WTC11 (cell line): ENCODE measurements around the gene MADCAM1. TPM values are rescaled to one million over a fixed set of nuclear protein-coding genes. Genes with fewer than 3 reads are reported as not detected.

Experiments
- ATAC-seq: fragments of 200-7000 bp; cut with Tn5 transposase; 2 replicates; pipeline ENCODE4 v1.10.0; 2021; ENCODE audit warnings: mild to moderate bottlenecking, moderate library complexity
- CTCF ChIA-PET: fragments of 300-600 bp; sonication (Branson Sonifier 250); formaldehyde crosslinking; loops from one replicate; lab custom pipeline; 2021; ENCODE audit warnings: antibody characterized with exemption; lab: Charles Lee
- POLR2A ChIA-PET: fragments of 350-600 bp; sonication (Branson Sonifier 250); formaldehyde crosslinking; loops from one replicate; lab custom pipeline; 2021; ENCODE audit warnings: antibody characterized with exemption; lab: Charles Lee
- DNase-seq: peaks from one replicate; pipeline ENCODE4 v3.0.0; 2021; ENCODE audit warnings: low spot score
- H3K27ac Mint-ChIP-seq: 2 replicates; pipeline ENCODE4 v1.8.0; 2021; ENCODE audit warnings: mixed read lengths
- H3K27me3 Mint-ChIP-seq: 2 replicates; pipeline ENCODE4 v1.8.0; 2021; ENCODE audit warnings: low read depth, mild to moderate bottlenecking, moderate library complexity, mixed read lengths
- H3K36me3 Mint-ChIP-seq: 2 replicates; pipeline ENCODE4 v1.8.0; 2021; ENCODE audit warnings: mixed read lengths
- H3K4me1 Mint-ChIP-seq: 2 replicates; pipeline ENCODE4 v1.8.0; 2022; ENCODE audit warnings: mixed read lengths
- H3K4me3 Mint-ChIP-seq: 2 replicates; pipeline ENCODE4 v1.8.0; 2021; ENCODE audit warnings: mild to moderate bottlenecking, moderate library complexity, mixed read lengths
- H3K9me3 Mint-ChIP-seq: 2 replicates; pipeline ENCODE4 v1.8.0; 2021; ENCODE audit warnings: mixed read lengths
- ARID4B ChIP-seq: sonication (generic); formaldehyde crosslinking; IDR thresholded peaks from 2 replicates; pipeline ENCODE4 v1.8.0; 2023; ENCODE audit warnings: missing genetic modification reagents, mild to moderate bottlenecking, borderline replicate concordance
- ELF4 ChIP-seq: sonication (generic); formaldehyde crosslinking; IDR thresholded peaks from 2 replicates; pipeline ENCODE4 v1.8.1; 2022; ENCODE audit warnings: low read depth, mild to moderate bottlenecking, moderate library complexity, missing genetic modification reagents
- EMX1 ChIP-seq: fragments of 250-450 bp; sonication (Bioruptor Pico); IDR thresholded peaks from 2 replicates; pipeline ENCODE4 v1.8.0; 2021; ENCODE audit warnings: mild to moderate bottlenecking
- FOXK1 ChIP-seq: sonication (generic); formaldehyde crosslinking; IDR thresholded peaks from 2 replicates; pipeline ENCODE4 v1.8.0; 2022; ENCODE audit warnings: mild to moderate bottlenecking, moderate library complexity, missing genetic modification reagents
- GTF2I ChIP-seq: fragments of 250-450 bp; sonication (Bioruptor Pico); conservative IDR thresholded peaks from 2 replicates; pipeline ENCODE4 v1.4.0; 2021; ENCODE audit warnings: mild to moderate bottlenecking
- HMGXB4 ChIP-seq: sonication (generic); formaldehyde crosslinking; IDR thresholded peaks from 2 replicates; pipeline ENCODE4 v1.8.1; 2023; ENCODE audit warnings: mild to moderate bottlenecking, moderate library complexity, missing genetic modification reagents
- KAT7 ChIP-seq: sonication (generic); formaldehyde crosslinking; IDR thresholded peaks from 2 replicates; pipeline ENCODE4 v1.8.1; 2023; ENCODE audit warnings: missing genetic modification reagents, mild to moderate bottlenecking, borderline replicate concordance
- MYBL2 ChIP-seq: sonication (generic); formaldehyde crosslinking; IDR thresholded peaks from 2 replicates; pipeline ENCODE4 v1.8.1; 2023; ENCODE audit warnings: mild to moderate bottlenecking, moderate library complexity, missing genetic modification reagents
- NR3C1 ChIP-seq: sonication (generic); formaldehyde crosslinking; conservative IDR thresholded peaks from 2 replicates; pipeline ENCODE4 v1.8.1; 2023; ENCODE audit warnings: low read depth, mild to moderate bottlenecking, missing genetic modification reagents
- PRDM15 ChIP-seq: sonication (generic); formaldehyde crosslinking; IDR thresholded peaks from 2 replicates; pipeline ENCODE4 v1.8.0; 2022; ENCODE audit warnings: missing genetic modification reagents
- PRRX2 ChIP-seq: fragments of 250-450 bp; sonication (Bioruptor Pico); IDR thresholded peaks from 2 replicates; pipeline ENCODE4 v1.8.0; 2021; ENCODE audit warnings: mild to moderate bottlenecking
- ZBTB21 ChIP-seq: sonication (generic); formaldehyde crosslinking; IDR thresholded peaks from 2 replicates; pipeline ENCODE4 v1.8.1; 2023; ENCODE audit warnings: mild to moderate bottlenecking, missing genetic modification reagents, borderline replicate concordance
- ZNF121 ChIP-seq: sonication (generic); formaldehyde crosslinking; IDR thresholded peaks from 2 replicates; pipeline ENCODE4 v1.8.0; 2023; ENCODE audit warnings: missing genetic modification reagents
- ZNF138 ChIP-seq: sonication (generic); formaldehyde crosslinking; conservative IDR thresholded peaks from 2 replicates; pipeline ENCODE4 v1.8.1; 2022; ENCODE audit warnings: mild to moderate bottlenecking, moderate library complexity, missing genetic modification reagents
- ZNF396 ChIP-seq: fragments of 250-450 bp; sonication (Bioruptor Pico); IDR thresholded peaks from 2 replicates; pipeline ENCODE4 v1.8.0; 2021; ENCODE audit warnings: mild to moderate bottlenecking, moderate library complexity, borderline replicate concordance
- ZNF425 ChIP-seq: fragments of 250-450 bp; sonication (Bioruptor Pico); conservative IDR thresholded peaks from 2 replicates; pipeline ENCODE4 v1.9.0; 2021; ENCODE audit warnings: mild to moderate bottlenecking
- total RNA-seq: library from RNA; stranded (reverse); gene quantifications from 3 replicates; pipeline ENCODE4 v1.2.3, GENCODE V29; 2021
- TF ChIP-seq, protein P1 (sequence below): sonication (generic); formaldehyde crosslinking; IDR thresholded peaks from 2 replicates; pipeline ENCODE4 v1.8.1; 2022; ENCODE audit warnings: mild to moderate bottlenecking, moderate library complexity, missing genetic modification reagents
- TF ChIP-seq, protein P2 (sequence below): sonication (generic); formaldehyde crosslinking; IDR thresholded peaks from 2 replicates; pipeline ENCODE4 v1.8.1; 2023; ENCODE audit warnings: mild to moderate bottlenecking, missing genetic modification reagents

The MADCAM1 gene
- total RNA-seq, 1 experiment from 2014 or later: 4.7 TPM

DNA sequence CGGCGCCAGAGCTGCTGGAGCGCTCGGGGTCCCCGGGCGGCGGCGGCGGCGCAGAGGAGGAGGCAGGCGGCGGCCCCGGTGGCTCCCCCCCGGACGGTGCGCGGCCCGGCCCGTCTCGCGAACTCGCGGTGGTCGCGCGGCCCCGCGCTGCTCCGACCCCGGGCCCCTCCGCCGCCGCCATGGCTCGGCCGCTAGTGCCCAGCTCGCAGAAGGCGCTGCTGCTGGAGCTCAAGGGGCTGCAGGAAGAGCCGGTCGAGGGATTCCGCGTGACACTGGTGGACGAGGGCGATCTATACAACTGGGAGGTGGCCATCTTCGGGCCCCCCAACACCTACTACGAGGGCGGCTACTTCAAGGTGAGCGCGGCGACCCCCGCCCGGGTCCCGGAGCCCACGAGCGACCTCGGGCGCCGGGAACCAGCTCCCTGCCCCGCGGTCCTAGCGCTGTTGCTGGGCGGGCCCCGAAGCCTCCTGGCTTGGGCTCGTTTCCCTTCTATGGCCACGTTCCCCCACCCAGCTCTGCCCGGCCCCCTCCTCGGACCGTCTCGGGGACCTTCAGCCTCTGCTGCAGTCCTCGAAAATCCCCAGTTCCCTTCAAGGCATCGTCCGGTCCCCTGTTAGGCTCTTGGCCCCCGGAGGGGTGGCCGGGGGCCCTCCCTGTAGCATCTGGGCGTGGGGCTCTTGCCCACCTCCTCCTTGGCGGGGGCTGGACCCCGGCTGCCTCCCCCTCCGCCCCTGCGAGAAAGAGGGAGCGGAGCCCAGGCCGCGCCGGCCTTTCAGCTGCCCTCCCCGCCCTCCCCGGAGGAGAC lies 35.7 kb downstream of the MADCAM1 start, which contains the start of gene CDC34 (continued):
- TF ChIP-seq ZNF425 (CRISPR knock-in tag): no peak

DNA sequence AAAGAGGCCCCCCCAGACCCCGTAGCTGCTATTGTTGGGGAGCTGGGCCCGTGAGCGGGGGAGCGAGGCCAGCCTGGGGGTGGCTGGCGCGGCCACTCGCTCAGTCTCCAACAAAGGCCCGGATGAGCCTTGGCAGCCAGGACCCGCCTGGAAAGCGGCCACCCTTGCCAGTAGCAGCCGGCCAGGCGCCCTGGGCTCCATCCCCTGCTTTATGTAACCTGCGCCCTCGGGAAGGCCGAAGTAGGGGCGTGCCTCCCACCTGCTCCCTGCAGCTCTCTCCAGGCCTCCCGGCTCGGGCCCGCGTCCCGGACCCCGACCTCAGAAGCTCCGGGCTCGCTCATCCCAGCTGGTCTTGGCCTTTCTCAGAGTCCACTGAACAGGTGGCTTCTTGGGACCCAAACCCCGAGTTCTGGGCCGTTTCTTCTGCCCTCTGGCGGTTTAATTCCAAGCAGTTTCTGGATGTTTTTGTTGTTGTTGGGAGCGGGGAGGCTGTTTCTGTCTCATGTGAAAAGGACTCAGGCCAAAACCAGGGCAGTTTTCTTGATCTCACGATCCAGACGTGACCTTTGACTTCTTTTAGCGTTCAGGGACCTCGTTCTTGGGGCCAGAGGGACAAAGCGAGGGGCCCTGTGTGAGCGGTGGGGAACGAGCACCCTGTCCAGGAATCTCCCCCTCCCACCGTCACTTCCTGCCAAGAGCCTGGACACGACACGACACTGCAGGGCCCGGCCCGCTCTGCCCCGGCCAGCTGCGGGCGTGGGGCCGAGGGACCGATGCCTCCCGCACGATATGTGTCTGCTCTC lies 36.5 kb downstream of the MADCAM1 start:
- DNase-seq (peak; percentile 63), ATAC-seq (peak; percentile 11)
- Mint-ChIP-seq H3K9me3 (no peaks in the 10 kb centered on the region), H3K36me3 (no peaks in the 10 kb centered on the region; the same call in 1 of the 2 replicates), H3K27ac (peak overlapping the region; percentile 92), H3K4me1 (peaks cover 8% of the 10 kb centered on the region), H3K27me3 (peaks cover 8% of the 10 kb centered on the region), H3K4me3 (peak overlapping the region; percentile 79)
- ChIA-PET CTCF (interaction anchor here (0.7 to 6.5 kb wide), 13 partner anchors 10 to 185 kb away, joined by 3 to 82 read pairs (median 5); partner anchors contain the start of genes MADCAM1 and TPGS1), POLR2A (interaction anchor here (1.3 to 2.3 kb wide), 3 partner anchors 9 to 26 kb away, joined by 4 to 8 read pairs (median 5); no protein-coding TSS in a partner anchor)
- no peak for TF ChIP-seq PRDM15 (CRISPR knock-in tag)
- TF ChIP-seq ZNF396 (CRISPR knock-in tag): no peak
- no peak for TF ChIP-seq KAT7 (CRISPR knock-in tag)
- no peak for TF ChIP-seq ELF4 (CRISPR knock-in tag)
- no peak for TF ChIP-seq ZNF138 (CRISPR knock-in tag)
- no peak for TF ChIP-seq NR3C1
- TF ChIP-seq ARID4B: no peak
- no peak for TF ChIP-seq MYBL2 (CRISPR knock-in tag)
- peak; percentile 68; the same call in 1 of the 2 replicates for TF ChIP-seq HMGXB4 (CRISPR knock-in tag)
- no peak for TF ChIP-seq FOXK1 (CRISPR knock-in tag)
- TF ChIP-seq, protein P1, sequence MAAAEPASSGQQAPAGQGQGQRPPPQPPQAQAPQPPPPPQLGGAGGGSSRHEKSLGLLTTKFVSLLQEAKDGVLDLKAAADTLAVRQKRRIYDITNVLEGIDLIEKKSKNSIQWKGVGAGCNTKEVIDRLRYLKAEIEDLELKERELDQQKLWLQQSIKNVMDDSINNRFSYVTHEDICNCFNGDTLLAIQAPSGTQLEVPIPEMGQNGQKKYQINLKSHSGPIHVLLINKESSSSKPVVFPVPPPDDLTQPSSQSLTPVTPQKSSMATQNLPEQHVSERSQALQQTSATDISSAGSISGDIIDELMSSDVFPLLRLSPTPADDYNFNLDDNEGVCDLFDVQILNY (CRISPR knock-in tag): no peak
- TF ChIP-seq ZNF121 (CRISPR knock-in tag): peak; percentile 37; the same call in 1 of the 2 replicates
- no peak for TF ChIP-seq GTF2I (CRISPR knock-in tag)
- TF ChIP-seq ZBTB21 (CRISPR knock-in tag): no peak
- TF ChIP-seq, protein P2, sequence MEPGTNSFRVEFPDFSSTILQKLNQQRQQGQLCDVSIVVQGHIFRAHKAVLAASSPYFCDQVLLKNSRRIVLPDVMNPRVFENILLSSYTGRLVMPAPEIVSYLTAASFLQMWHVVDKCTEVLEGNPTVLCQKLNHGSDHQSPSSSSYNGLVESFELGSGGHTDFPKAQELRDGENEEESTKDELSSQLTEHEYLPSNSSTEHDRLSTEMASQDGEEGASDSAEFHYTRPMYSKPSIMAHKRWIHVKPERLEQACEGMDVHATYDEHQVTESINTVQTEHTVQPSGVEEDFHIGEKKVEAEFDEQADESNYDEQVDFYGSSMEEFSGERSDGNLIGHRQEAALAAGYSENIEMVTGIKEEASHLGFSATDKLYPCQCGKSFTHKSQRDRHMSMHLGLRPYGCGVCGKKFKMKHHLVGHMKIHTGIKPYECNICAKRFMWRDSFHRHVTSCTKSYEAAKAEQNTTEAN: no peak
- no peak for TF ChIP-seq PRRX2
- TF ChIP-seq EMX1 (CRISPR knock-in tag): no peak
